HG02571 (cell line): Measurements from ENCODE around the gene ETFDH.
A peak's percentile ranks its signal among the peaks of the same experiment; 100 is the strongest.
"Not testable (repeated sequence)": the region's sequence is repeated elsewhere in the genome, so short reads cannot be mapped to it uniquely, and the experiment has no call there.

ENCODE experiments used
- ATAC-seq: cut with Tn5 transposase; IDR thresholded peaks from one replicate; pipeline ENCODE4 v1.9.1; 2021; ENCODE audit warnings: mild to moderate bottlenecking, moderate library complexity; ENCODE audit not compliant: unreplicated experiment

Gene ETFDH

DNA sequence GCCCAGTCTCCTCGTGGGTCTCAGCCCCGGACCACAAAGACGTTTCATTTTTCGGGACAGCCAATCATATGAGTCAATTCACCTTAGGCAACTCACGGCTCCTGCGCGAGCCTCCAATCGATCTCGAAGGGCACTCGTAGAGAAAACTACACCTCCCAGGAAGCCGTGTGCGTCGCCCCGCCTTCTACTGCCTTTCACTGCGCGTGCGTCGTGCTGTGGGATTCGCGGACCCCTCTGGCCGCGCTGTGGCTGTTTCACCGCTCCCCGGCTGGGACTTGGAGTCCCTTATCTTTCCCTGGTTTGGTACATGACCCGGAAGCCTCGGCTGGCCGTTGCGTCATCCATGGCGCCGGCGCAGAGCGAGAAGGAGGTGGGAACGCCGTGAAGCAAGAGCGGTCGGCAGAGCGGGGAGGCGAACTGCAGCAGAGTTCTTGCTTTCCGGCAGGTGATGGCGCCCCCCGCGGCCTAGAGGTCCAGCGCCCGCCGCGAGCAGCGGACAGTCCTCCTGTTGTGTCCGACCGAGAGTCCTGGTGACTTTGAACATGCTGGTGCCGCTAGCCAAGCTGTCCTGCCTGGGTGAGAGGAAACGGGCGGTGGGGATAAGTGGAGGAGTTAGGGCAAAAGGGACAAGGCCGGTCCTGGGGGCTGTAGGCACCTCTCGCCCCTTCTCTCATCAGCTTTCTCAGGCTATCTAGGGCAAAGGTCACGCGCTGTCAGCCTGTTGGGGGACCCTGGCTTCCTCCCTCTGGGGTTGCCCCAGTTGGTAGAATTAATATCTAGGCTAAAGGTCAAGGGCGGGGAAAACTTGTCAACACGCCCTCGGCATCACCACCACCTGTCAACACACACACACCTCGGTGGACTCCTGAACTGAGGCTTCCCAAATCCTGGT lies at the start of gene ETFDH:
ETFDH (plus strand) TSS at position 382 of the 892 bp plus-strand sequence; CDS start at position 543, 161 bp downstream.
- ATAC-seq: peak; percentile 86

DNA sequence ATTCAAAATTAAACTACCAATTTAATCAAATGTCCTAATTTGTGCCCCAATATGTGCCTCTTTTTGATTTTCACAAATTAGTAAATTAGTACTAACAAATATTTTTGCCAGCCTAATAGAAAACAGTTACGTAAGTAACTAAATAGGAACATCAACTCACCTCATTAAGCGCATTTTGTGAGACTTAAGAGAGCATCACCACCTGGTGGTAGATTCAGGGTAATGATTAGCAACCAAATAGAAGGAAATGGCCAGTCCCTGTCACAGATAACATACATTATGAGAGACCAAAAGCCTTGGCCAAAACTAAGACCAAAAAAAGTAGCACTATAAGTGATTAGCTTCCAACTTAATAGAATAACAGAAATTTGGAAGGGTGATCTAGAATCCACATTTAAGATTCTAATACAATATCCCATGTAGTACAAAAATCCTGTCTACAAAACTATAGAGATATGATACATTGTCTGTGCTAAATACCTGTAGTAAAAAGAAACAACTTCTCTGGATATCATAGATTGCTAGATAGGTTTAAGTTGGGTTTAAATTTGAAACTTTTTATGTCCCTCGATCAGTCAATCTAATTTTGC lies 47.1 kb upstream of the ETFDH start:
- peak; percentile 77 for ATAC-seq

DNA sequence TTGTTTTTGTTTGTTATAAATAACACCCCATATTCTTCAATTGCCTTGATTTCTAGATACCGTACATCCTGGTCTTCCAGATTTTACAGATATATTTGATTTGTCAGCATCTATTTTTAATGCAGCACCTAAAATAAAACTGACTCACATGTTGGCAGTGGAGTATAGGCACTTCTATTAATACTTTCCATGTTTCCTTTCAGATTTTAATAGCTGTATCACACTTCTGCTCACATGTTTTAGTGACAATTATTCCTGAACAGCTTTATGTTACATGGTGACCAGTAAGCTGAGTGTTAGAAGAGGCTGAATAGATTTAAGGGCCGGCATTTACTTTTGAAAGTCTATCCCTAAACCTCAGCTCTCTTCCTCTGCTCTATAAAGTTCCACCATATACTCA lies 46.6 kb upstream of the ETFDH start:
- ATAC-seq: no peak

DNA sequence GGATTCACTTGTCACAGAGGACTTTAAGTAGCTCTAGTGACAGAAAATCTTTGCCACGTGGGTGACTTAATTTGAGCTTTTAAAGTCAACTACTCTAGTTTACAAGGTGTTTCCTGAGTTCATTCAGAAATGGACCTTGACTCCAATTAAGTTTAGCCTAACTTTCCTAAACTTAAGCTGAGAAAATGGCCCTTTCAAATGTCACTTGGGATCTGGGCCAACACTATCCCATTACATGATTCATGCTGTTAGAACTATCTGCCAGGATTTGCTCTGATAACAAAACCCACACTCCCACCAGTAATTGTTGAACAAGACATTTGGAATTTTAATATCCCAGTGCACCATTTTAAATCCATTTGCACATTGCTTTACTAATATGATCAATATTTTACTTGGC lies 41.2 kb upstream of the ETFDH start:
- no peak for ATAC-seq

DNA sequence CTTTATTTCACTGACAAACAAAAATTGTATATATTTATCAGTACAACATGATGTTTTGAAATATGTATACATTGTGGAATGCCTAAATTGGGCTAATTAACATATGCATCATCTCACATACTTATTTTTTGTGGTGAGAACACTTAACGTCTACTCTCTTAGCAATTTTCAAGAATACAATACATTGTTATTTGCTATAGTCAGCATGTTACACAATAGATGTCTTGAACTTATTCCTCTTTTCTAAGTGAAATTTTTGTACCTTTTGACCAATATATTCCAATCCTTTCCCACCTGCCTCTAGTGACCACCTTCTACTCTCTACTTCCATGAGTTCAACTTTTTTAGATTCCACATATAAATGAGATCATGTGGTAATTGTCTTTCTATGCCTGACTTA lies 35.5 kb upstream of the ETFDH start:
- ATAC-seq: no peak

DNA sequence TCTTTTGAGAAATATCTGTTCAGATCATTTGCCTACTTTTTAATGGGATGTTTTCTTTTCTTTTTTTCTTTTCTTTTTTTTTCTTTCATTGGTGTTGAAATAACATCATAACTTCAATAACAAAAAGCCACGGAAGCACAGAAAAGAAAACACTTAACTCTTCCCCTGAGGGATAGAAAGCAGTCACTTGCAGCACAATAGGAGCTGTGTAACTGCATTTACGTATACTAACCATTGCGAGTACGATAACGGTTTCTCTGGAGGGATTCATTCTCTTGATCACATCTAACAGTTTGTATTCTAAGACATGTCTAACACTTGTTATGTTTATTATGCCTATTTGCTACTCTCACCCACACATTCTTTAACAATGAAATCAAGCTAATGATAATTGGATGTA lies 27.7 kb upstream of the ETFDH start:
- no peak for ATAC-seq

DNA sequence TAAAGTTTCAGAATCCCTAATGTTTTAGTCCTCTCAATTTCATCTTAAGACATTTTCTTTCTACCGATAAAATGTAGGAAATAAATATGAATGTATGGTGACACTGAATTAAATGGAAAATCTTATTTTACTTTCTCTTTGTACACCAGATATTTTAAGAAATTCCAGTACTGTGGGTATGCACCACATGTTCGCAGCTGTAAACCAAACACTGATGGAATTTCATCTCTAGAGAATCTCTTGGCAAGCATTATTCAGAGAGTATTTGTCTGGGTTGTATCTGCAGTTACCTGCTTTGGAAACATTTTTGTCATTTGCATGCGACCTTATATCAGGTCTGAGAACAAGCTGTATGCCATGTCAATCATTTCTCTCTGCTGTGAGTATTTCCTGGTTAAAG lies 27.3 kb upstream of the ETFDH start:
- no peak for ATAC-seq

DNA sequence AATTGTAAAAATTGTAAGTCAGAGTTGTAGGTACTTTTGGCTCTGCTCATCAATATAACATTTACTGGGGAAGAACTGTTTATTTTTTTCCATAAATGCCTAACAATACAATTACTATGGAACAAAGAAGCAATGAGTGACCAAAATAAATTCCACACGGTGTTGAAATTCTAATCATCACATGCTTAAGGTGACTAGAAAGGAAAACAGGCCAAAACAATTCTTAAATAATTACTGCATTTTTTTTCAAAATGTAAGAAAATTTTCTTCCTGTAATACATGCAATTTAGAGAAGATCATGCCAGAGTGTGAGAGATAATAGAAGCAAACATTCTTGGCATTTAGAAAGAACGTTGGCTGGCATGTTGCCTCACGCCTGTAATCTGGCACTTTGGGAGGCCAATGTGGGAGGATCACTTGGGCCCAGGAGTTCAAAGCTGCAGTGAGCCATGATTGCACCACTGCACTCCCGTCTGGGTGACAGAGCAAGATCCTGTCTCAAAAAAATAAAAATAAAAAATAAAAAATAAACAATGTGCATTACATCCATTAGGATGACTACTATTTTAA lies 22.9 kb upstream of the ETFDH start:
- no peak for ATAC-seq

DNA sequence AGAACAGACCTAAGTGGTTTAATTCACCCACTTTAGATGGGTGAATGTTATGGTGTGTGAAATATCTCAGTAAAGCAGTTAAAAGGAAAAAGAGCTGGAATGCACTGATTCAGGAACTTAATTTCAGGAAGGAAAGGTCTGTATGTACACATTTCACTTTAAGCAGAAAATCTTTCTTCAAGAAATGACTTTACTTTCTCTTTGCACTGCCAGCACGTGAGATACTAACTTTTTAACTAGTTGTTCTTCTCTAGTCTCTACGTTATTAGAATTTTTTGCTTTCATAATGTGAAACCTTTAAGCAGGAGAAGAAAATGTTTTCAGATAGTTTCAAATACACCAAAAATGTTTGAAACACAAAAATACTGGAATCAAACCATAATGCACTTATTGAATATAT lies 19.2 kb upstream of the ETFDH start:
- ATAC-seq: no peak

DNA sequence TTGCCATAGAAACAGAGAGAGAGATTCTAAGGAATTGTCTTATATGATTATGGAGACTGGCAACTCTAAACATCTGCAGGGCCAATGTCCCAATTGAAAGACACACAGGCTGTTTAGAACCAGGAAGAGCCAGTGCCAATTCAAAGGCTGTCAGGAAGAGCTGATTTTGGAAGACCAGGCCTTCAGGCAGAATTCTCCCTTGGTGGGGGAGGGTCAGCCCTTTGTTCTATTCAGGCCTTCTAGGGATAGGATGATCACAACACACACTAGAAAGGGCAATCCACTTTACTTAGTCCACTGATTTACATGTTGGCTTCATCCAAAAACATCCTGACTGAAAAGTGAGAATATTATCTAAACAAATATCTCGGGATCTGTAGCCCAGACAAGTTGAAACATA lies 15.7 kb upstream of the ETFDH start:
- ATAC-seq: no peak

DNA sequence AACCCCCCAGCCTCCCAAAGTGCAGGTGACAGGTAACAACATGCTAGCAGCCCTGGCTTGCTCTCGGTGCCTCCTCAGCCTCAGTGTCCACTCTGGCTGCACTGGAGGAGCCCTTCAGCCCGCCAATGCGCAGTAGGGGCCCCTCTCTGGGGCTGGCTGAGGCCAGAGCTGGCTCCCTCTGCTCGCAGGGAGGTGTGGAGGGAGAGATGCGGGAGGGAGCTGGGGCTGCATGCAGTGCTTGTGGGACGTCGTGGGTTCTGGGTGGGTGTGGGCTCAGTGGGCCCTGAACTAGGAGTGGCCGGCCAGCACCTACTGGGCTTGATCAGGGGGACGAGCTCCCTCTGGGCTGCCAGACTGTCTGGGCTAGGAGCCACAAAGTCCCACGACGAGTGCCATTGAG lies 14.8 kb upstream of the ETFDH start:
- no peak for ATAC-seq

DNA sequence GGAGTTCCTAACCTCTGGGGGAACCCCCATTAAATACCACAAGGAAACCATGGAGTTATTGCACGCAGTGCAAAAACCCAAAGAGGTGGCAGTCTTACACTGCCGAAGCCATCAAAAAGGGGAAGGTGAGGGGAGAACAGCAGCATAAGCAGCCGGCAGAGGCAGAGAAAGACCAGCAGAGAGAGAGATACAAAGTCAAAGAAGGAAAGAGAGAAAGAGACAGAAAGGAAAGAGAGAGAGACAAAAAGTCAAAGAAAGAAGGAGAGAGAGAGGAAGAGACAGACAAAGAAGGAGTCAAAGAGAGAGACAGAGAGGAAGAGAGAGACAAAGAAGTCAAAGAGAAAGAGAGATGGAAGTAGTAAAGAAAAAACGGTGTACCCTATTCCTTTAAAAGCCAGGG lies 8.8 kb upstream of the ETFDH start:
- not testable (repeated sequence) for ATAC-seq

DNA sequence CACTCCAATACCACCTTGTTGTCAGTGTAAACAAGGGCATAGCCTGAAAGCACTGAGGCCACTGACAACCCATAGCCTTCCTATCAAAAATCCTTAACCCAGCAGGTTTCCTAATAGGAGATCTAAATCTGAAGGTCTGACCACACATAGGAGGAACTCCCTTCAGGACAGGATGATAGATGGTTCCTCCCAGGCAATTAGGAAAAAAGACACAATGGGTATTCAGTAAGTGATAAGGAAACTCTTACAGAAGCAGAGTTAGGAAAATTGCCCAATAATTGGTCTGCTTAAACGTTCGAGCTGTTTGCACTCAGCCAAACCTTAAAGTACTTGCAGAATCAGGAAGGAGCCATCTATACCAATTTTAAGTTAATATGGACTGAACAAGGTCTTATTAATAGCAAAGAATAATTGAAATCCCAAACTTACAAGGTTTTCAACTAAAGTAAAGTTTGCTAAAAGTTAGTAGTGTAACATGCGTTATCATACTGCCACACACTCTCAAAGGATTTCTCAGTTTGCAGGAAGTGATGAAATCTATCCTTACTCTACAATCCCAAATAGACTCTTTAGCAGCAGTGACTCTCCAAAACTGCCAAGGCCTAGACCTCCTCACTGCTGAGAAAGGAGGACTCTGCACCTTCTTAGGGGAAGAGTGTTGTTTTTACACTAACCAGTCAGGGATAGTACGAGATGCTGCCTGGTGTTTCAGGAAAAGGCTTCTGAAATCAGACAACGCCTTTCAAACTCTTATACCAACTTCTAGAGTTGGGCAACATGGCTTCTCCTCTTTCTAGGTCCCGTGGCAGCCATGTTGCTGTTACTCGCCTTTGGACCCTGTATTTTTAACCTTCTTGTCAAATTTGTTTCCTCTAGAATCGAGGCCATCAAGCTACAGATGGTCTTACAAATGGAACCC lies 8.1 kb upstream of the ETFDH start:
- ATAC-seq: not testable (repeated sequence)

DNA sequence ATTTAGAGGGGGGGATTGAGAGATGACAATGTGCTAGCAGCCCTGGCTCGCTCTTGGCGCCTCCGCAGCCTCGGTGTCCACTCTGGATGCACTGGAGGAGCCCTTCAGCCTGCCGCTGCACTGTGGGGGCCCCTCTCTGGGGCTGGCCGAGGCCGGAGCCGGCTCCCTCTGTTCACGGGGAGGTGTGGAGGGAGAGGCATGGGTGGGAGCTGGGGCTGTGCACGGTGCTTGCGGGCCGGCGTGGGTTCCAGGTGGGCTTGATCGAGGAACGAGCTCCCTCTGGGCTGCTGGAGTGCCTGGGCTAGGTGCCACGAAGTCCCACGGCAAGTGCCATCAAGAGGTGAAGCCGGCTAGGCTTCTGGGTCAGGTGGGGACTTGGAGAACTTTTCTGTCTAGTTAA lies 7.3 kb upstream of the ETFDH start:
- no peak for ATAC-seq

DNA sequence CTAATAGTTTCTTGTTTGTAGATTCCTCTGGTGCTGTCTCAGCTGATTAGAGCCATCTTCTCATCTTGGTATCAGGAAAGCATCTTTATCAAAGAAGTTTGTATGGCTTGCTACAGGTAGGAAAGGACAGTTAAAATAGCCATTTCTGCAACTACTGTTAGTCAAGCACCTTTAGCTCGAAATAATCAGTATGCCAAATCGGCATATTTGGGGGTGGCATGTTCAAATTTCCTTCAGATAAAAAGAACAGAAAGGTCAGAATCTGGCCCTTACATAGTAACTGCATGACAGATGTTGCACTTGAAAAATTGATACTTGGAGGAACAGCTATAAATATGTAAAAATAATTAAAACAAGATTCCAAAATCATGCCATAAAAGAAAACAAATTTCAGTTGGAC lies 5.2 kb upstream of the ETFDH start:
- no peak for ATAC-seq

DNA sequence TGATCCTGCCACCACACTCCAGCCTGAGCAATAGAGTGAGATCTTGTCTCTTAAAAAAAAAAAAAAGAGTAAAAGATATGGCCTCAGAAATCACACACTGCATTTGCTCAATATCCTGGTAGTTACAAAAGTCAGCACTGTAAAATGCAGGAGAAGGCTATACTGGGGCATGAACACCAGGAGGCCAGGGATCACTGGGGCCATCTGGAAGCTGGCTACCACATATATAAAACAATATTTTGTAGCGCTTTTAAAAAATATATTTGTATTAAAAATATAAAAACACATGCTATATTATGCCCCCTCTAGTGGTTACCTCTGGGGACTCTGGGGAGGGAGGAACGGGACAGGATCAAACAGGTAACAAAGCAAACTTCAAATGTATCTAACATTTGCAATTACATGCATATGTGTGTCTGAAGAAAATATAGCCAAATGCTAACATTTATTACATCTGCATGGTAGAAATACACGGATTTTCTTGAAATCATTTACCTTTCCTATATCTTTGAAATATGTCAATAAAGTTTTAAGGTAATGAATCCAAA lies 4.4 kb upstream of the ETFDH start:
- no peak for ATAC-seq

DNA sequence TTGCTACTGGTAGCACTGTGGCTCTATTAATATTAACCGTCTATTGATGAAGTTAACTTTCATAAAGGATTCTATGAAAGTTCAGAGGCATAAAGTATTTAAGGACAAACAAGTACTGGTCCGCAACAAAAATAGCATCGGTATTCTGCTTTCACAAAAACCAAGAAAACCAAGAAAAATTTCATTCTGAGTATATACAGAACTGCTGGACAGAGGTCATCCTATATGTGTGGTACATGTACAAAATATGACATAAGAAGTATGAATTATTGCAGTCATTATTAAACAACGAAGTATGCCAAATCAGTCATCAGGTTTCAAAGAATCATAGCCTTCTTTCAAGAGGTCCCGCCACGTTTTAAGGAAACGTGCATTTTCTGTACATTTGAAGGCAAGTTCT lies 2.8 kb upstream of the ETFDH start:
- ATAC-seq: no peak

DNA sequence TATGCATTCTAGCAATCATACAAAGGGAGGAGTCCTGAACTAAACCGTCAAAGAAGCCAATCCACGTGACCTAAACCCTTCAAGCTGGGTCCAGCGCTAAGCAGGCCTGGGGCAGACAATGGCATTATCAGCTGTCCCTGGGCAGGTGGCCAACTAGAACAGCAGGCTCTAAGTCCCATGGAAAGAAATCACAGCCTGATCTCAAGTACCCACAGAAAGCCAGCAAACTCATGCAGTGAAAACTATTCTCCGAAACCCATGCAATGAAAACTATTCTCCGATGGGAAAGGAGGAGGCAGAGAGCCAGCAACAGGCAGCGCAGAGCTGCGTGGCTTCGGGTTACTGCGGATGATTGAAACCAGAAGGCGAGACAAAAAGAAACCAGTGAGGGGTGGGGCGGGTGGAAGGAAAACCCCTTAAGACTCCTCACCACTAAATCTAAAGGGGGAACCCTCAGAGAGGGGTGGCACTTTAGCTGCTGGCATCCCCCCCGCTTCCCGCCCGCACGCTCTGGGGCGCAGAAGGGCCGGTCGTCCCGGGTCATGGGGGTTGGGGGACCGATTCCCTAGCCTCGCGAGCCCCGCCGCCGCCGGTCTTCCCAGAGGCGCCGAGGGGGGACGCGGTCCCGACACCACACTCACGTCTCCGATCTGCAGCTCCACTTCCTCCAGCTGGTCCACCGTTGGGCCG lies 976 bp upstream of the ETFDH start:
- peak; percentile 27 for ATAC-seq

DNA sequence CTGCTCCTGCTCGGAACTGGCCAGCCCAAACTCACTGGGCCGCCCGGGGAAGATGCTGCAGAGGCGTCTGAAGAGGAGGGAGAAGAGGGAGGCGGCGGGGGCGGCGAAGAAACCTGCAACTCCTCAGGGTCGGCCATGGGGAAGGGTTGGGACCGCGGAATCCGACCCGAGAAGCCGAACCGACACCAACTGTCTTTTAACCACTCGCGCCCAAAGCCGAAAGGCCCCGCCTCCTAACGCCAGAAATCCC lies 506 bp upstream of the ETFDH start, which contains the start of gene C4orf46:
C4orf46 (minus strand) TSS at position 223 of the 250 bp plus-strand sequence; CDS start at position 137, 86 bp downstream.
- ATAC-seq: no peak

DNA sequence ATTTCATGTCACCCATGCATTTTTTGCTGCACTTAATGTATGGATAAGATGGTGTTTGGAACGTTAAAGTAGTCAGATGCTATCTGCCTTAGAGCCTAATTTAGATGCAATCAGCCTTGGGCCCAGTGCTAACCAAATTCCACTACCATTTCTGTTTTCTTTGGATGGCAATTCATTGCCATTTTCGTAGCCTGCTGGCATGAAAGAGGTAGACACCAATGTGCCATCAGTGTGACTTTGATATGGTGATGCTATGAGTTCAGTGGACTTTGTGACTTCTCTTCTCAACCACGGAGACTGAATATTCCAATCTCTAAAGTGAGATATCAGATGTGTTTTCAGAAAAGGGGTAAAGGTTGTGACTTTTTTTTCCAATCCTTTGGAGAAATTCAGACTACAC lies 1.5 kb downstream of the ETFDH start:
- no peak for ATAC-seq
